Spleen (tissue), 11 donors: Measurements from ENCODE around the gene TRPC4AP. TPM values are rescaled to one million over a fixed set of nuclear protein-coding genes. Genes with fewer than 3 reads are reported as not detected.

Source experiments
- DNase-seq: peaks from one replicate; pipeline ENCODE4 v3.0.0-alpha.2; 2020
- H3K27ac ChIP-seq, 8 donors: fragments of 200-600 bp; sonication (generic) in 7 of 8; 1 replicate in 4 of 8; 2 replicates in 4 of 8; pipeline versions ENCODE4 v1.5.0 to v1.8.0; 2016 to 2021; ENCODE audit warnings: inconsistent platforms in 4 of 8, mild to moderate bottlenecking in 4 of 8, moderate library complexity in 1 of 8
- H3K27me3 ChIP-seq, 7 donors: fragments of 200-600 bp; sonication (generic) in 6 of 7; replicated peaks in 1 of 7; 1 replicate in 4 of 7; 2 replicates in 3 of 7; pipeline versions ENCODE4 v1.5.0 to v1.8.0; 2016 to 2021; ENCODE audit warnings: inconsistent platforms in 3 of 7, mild to moderate bottlenecking in 1 of 7
- H3K36me3 ChIP-seq, 6 donors: fragments of 200-600 bp; sonication (generic) in 5 of 6; 1 replicate in 4 of 6; 2 replicates in 2 of 6; pipeline versions ENCODE4 v1.5.0 to v1.8.0; 2016 to 2021; ENCODE audit warnings: inconsistent platforms in 2 of 6
- H3K4me1 ChIP-seq, 6 donors: fragments of 200-600 bp; sonication (generic) in 5 of 6; 1 replicate in 3 of 6; 2 replicates in 3 of 6; pipeline versions ENCODE4 v1.5.0 to v1.8.0; 2016 to 2021; ENCODE audit warnings: inconsistent platforms in 3 of 6
- H3K4me3 ChIP-seq, 8 donors: fragments of 200-600 bp; sonication (generic) in 7 of 8; 1 replicate in 4 of 8; 2 replicates in 4 of 8; pipeline versions ENCODE4 v1.5.0 to v1.8.0; 2016 to 2021; ENCODE audit warnings: inconsistent platforms in 4 of 8, mild to moderate bottlenecking in 4 of 8, moderate library complexity in 2 of 8
- H3K9me3 ChIP-seq, 8 donors: fragments of 200-600 bp; sonication (generic) in 7 of 8; 1 replicate in 4 of 8; 2 replicates in 4 of 8; pipeline versions ENCODE4 v1.5.0 to v1.8.0; 2016 to 2021; ENCODE audit warnings: inconsistent platforms in 4 of 8
- POLR2A ChIP-seq, 3 donors: fragments of 450-650 bp; IDR thresholded peaks; one replicate each; pipeline ENCODE4 v1.5.1; 2017; ENCODE audit warnings: antibody characterized with exemption in 3 of 3, mild to moderate bottlenecking in 1 of 3
- POLR2AphosphoS5 ChIP-seq, 3 donors: sonication (generic); formaldehyde crosslinking; IDR thresholded peaks; one replicate each; pipeline ENCODE4 v1.5.1; 2017; ENCODE audit warnings: antibody characterized with exemption in 3 of 3
- WGBS, 5 donors: extraction: QIAGEN DNeasy Blood & Tissue Kit in 3 of 5; methylation state at CpG; one replicate each; pipeline versions ENCODE4 v1.1.5 to v1.1.7; 2013 to 2018; 5-methylcytosine and 5-hydroxymethylcytosine counted together
- intact Hi-C: fragments of 100-400 bp; cut with DNase I; formaldehyde crosslinking; loops from one replicate; pipeline ENCODE4 v1.15.0; 2023; ENCODE audit warnings: low total_unique reads
- polyA plus RNA-seq, 3 donors: library from polyadenylated mRNA; stranded (reverse); fragments of 200-250 nt; gene quantifications; one replicate each; pipeline ENCODE4 v1.2.1, GENCODE V29; 2013
- total RNA-seq, 7 donors: library from RNA; depleted of rRNA in 3 of 7; stranded (reverse); fragments of >200 nt in 3 of 7; fragmentation: NEBNext Ultra II Directional in 4 of 7; extraction: Animal tissue kit (Norgen Biotek cat#: 25700) in 4 of 7; gene quantifications; one replicate each; pipeline versions ENCODE4 v1.1.0 to v1.2.1, GENCODE V29; 2016 to 2021
- TF ChIP-seq, protein P1 (sequence below), 11 experiments: fragments of 200-600 bp in 7 of 11; fragments of 450-650 bp in 4 of 11; sonication (generic) in 4 of 11; IDR thresholded peaks in 8 of 11; conservative IDR thresholded peaks in 3 of 11; 1 replicate in 7 of 11; 2 replicates in 4 of 11; pipeline versions ENCODE4 v1.4.0 to v1.8.0; 2016 to 2021; ENCODE audit warnings: antibody characterized with exemption in 11 of 11, inconsistent platforms in 4 of 11, mild to moderate bottlenecking in 1 of 11
- donor health status: healthy with polysubstance abuse.
- donor health status: DM: no; HTN: no; CAD: no; lungs with moderate emphysema.
- donor health status: DM: no; HTN: no; CAD: no.
- donor health status: Bipolar disorder and iron deficiency.
- donor health status: healthy.
- donor health status: DM: no; HTN: no; CAD: no.
- donor health status: DM: yes; HTN: yes; CAD: no.

The TRPC4AP gene
- total and polyA plus RNA-seq, 10 donors = 26.3 to 81.7 (median 64.9) TPM

DNA sequence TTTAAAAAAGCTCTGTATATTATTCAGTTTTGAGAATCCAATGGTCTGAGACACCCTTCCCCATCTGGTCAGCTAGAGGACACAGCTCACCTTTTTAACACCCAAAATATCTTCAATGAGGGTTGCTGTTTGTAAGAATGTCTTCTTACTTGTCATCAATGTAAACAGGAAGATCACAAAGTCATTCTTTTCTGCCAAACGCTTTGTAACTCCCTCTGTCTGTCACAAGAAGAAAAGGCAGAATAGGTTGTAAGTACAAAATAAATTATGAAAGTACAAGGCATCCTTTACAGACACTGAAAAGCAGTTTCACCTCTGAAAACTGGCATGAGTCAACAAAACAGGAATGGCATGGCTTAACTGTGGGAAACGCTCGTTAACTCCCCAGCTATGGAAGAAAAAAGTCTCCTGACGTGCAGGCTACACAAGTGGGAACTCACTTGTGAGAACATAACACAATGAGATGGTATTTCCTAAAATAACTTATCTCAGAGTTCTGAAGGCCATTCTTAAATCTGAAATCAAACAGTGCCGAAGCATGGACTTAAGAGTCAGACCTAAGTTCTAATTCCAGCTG lies 42.7 kb downstream of the TRPC4AP start:
- no peak for DNase-seq
- Histone ChIP-seq H3K36me3 (peaks cover 7 to 93% (median 52%) of the 10 kb centered on the region in 6 donors), H3K27me3 (no peaks in the 10 kb centered on the region), H3K4me3 (no peak overlapping the region), H3K27ac (no peak overlapping the region), H3K4me1 (peaks cover 0 to 5% (median 0%) of the 10 kb centered on the region in 6 donors), H3K9me3 (no peaks in the 10 kb centered on the region)
- intact Hi-C loops = no loop called here
- TF ChIP-seq POLR2A (IDR thresholded peaks at IDR 0.05) = no peak
- TF ChIP-seq, protein P1, sequence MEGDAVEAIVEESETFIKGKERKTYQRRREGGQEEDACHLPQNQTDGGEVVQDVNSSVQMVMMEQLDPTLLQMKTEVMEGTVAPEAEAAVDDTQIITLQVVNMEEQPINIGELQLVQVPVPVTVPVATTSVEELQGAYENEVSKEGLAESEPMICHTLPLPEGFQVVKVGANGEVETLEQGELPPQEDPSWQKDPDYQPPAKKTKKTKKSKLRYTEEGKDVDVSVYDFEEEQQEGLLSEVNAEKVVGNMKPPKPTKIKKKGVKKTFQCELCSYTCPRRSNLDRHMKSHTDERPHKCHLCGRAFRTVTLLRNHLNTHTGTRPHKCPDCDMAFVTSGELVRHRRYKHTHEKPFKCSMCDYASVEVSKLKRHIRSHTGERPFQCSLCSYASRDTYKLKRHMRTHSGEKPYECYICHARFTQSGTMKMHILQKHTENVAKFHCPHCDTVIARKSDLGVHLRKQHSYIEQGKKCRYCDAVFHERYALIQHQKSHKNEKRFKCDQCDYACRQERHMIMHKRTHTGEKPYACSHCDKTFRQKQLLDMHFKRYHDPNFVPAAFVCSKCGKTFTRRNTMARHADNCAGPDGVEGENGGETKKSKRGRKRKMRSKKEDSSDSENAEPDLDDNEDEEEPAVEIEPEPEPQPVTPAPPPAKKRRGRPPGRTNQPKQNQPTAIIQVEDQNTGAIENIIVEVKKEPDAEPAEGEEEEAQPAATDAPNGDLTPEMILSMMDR (IDR thresholded peaks at IDR 0.05 in 8 of 11, conservative IDR thresholded peaks at IDR 0.05 in 3 of 11) = no peak
- TF ChIP-seq POLR2AphosphoS5 (IDR thresholded peaks at IDR 0.05) = no peak
- 74 to 81% (median 79%) methylated on average over 5 of the region's 5 CpGs for WGBS, 5 donors

DNA sequence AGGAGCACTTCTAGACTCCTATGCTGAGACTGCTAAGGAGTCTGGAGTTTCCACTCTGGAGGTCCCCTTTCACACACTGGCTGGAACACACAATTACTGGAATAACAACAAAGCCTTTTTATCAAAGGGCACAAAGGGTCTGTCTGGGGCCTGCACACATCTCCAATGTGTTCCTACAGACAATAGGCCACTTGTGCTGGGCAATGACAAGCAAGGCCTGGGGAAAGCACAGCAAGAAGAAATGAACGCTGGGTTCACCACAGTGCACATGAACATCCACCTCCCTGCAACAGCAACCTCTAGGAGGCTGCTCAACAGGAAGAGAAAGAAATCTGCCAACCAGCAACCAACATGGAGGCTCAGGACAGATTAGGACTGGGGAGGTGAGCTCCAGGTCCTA lies 43.9 kb downstream of the TRPC4AP start:
- no peaks in the 10 kb centered on the region for H3K27me3 ChIP-seq
- no peak overlapping the region for H3K27ac ChIP-seq
- WGBS, 5 donors = 96 to 100% (median 100%) methylated on average over 1 of the region's 1 CpG
- no peak overlapping the region for H3K4me3 ChIP-seq
- H3K9me3 ChIP-seq = no peaks in the 10 kb centered on the region
- no peak for DNase-seq
- intact Hi-C loops = no loop called here
- TF ChIP-seq POLR2AphosphoS5 (IDR thresholded peaks at IDR 0.05) (no peak), POLR2A (IDR thresholded peaks at IDR 0.05) (no peak)
- TF ChIP-seq, protein P1 (IDR thresholded peaks at IDR 0.05 in 8 of 11, conservative IDR thresholded peaks at IDR 0.05 in 3 of 11) = no peak
- H3K36me3 ChIP-seq = peaks cover 10 to 93% (median 58%) of the 10 kb centered on the region in 6 donors
- H3K4me1 ChIP-seq = no peaks in the 10 kb centered on the region

DNA sequence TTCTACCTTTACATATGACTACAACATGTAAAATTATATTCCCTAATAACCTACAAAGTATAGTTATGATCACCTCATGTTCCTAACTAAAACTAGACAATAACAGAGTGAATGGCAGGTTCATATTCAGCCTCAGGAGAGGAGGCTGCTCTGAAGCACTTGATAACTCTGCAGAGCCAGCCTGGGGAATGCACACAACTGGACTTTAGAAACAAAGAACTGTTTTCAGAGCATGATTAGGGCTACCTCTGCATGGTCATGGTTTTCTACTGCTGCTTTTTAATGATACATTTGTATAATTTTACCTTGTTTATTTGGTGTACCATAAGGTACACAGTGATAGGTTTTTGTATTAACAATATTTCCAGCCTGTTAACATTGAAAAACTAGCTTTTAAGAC lies 50.3 kb downstream of the TRPC4AP start:
- Histone ChIP-seq H3K27me3 (no peaks in the 10 kb centered on the region), H3K9me3 (no peaks in the 10 kb centered on the region), H3K4me1 (no peaks in the 10 kb centered on the region), H3K27ac (no peak overlapping the region), H3K36me3 (peaks cover 2 to 98% (median 40%) of the 10 kb centered on the region in 6 donors), H3K4me3 (no peak overlapping the region)
- intact Hi-C loops = no loop called here
- no peak for DNase-seq
- TF ChIP-seq POLR2A (IDR thresholded peaks at IDR 0.05) (no peak), POLR2AphosphoS5 (IDR thresholded peaks at IDR 0.05) (no peak)
- TF ChIP-seq, protein P1 (IDR thresholded peaks at IDR 0.05 in 8 of 11, conservative IDR thresholded peaks at IDR 0.05 in 3 of 11) = no peak

DNA sequence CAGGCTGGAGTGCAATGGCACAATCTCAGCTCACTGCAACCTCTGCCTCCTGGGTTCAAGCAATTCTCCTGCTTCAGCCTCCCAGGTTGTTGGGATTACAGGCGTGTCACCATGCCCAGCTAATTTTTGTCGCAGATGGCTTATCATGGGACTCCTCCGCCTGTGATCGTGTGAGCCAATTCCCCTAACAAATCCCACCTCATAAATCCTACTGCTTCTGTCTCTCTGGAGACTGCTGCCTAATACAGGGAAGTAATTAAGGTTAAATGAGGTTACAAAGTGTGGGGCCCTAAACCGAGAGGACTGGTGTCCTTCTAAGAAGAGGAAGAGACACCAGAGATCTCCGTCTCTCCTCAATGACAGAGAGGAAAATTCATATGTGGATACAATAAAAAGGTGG lies 52.0 kb downstream of the TRPC4AP start:
- Histone ChIP-seq H3K4me1 (no peaks in the 10 kb centered on the region), H3K27ac (no peak overlapping the region), H3K36me3 (peaks cover 2 to 98% (median 34%) of the 10 kb centered on the region in 6 donors), H3K4me3 (no peak overlapping the region), H3K27me3 (no peaks in the 10 kb centered on the region), H3K9me3 (no peaks in the 10 kb centered on the region)
- DNase-seq = no peak
- TF ChIP-seq POLR2A (IDR thresholded peaks at IDR 0.05) (no peak), POLR2AphosphoS5 (IDR thresholded peaks at IDR 0.05) (no peak)
- TF ChIP-seq, protein P1 (IDR thresholded peaks at IDR 0.05 in 8 of 11, conservative IDR thresholded peaks at IDR 0.05 in 3 of 11) = no peak
- intact Hi-C loops = no loop called here
- WGBS, 5 donors = 84 to 94% (median 91%) methylated on average over 6 of the region's 6 CpGs
